ENCODE data around the gene MMP1. TPM values are rescaled to one million over a fixed set of nuclear protein-coding genes. Genes with fewer than 3 reads are reported as not detected.

MMP1 gene
- total RNA-seq, 1 donor from 2014 or later = 0.13 TPM

DNA sequence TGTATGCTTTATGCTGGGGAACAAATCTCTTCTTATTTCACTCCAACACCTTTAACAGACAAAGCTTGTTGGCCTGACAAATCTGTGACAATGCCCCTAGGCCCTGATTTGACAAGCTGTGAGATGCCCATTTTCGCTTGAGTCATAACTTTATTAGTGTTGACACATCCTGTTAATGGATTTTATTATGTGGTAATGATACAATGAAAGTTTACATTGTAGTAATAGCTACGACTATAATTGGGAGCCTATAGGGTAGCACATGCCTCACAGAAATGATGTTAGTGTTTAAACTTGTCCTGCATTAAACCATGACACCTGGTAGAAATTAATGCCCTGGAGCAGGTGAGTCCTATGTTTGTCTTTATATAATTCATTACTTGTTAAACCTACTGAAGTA lies 14.2 kb downstream of the MMP1 start:
- Mint-ChIP-seq H3K36me3 (no peaks in the 10 kb centered on the region), H3K9me3 (peaks cover 11% of the 10 kb centered on the region), H3K4me3 (no peak overlapping the region), H3K27me3 (ENCODE audit: low read depth) (no peaks in the 10 kb centered on the region), H3K27ac (no peak overlapping the region), H3K4me1 (peaks cover 28% of the 10 kb centered on the region)
- no peak for DNase-seq (ENCODE audit: low spot score in 2 of 2, unreplicated experiment in 2 of 2)
- TF ChIP-seq, protein P1, sequence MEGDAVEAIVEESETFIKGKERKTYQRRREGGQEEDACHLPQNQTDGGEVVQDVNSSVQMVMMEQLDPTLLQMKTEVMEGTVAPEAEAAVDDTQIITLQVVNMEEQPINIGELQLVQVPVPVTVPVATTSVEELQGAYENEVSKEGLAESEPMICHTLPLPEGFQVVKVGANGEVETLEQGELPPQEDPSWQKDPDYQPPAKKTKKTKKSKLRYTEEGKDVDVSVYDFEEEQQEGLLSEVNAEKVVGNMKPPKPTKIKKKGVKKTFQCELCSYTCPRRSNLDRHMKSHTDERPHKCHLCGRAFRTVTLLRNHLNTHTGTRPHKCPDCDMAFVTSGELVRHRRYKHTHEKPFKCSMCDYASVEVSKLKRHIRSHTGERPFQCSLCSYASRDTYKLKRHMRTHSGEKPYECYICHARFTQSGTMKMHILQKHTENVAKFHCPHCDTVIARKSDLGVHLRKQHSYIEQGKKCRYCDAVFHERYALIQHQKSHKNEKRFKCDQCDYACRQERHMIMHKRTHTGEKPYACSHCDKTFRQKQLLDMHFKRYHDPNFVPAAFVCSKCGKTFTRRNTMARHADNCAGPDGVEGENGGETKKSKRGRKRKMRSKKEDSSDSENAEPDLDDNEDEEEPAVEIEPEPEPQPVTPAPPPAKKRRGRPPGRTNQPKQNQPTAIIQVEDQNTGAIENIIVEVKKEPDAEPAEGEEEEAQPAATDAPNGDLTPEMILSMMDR (IDR thresholded peaks at IDR 0.05; ENCODE audit: unreplicated experiment) = no peak

DNA sequence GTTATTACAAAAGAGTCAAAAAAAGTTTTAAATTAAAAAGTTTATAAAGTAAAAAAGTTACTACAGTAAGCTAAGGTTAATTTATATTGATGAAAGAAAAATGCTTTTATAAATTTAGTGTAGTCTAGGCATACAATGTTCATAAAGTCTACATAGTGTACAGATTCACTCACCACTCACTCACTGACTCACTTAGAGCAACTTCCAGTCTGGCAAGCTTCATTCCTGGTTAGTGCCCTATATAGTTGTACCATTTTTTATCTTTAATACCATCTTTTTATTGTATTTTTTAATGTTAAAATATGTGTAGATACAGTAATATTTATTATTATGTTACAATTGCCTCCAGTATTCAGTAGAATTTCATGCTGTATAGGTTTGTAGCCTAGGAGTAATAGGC lies 14.9 kb downstream of the MMP1 start:
- Mint-ChIP-seq H3K9me3 (peaks cover 13% of the 10 kb centered on the region), H3K4me3 (no peak overlapping the region), H3K27ac (no peak overlapping the region), H3K4me1 (peaks cover 20% of the 10 kb centered on the region), H3K36me3 (no peaks in the 10 kb centered on the region), H3K27me3 (ENCODE audit: low read depth) (no peaks in the 10 kb centered on the region)
- DNase-seq (ENCODE audit: low spot score in 2 of 2, unreplicated experiment in 2 of 2) = no peak
- TF ChIP-seq, protein P1 (IDR thresholded peaks at IDR 0.05; ENCODE audit: unreplicated experiment) = no peak

DNA sequence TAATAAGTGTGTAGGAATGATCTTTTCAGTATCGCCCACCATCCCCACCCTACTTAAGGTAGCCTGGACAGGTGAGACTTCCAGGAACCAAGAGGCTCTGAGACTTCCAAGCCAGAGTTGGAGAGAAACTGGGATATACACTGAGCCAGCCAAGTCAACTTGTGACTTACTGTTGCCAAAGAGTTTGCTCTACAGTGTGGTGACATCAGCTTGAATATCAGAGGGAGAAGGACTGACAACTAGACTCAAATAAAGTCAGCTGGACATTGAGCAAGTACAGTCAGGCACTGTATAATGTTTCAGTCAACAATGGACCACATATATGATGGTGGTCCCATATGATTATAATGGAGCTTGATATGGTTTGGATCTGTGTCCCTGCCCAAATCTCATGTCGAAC lies 16.3 kb downstream of the MMP1 start:
- no peak for DNase-seq (ENCODE audit: low spot score in 2 of 2, unreplicated experiment in 2 of 2)
- peaks cover 13% of the 10 kb centered on the region for H3K9me3 Mint-ChIP-seq
- peaks cover 19% of the 10 kb centered on the region for H3K4me1 Mint-ChIP-seq
- no peaks in the 10 kb centered on the region for H3K36me3 Mint-ChIP-seq
- H3K4me3 Mint-ChIP-seq = no peak overlapping the region
- TF ChIP-seq, protein P1 (IDR thresholded peaks at IDR 0.05; ENCODE audit: unreplicated experiment) = no peak
- no peak overlapping the region for H3K27ac Mint-ChIP-seq
- H3K27me3 Mint-ChIP-seq (ENCODE audit: low read depth) = no peaks in the 10 kb centered on the region

DNA sequence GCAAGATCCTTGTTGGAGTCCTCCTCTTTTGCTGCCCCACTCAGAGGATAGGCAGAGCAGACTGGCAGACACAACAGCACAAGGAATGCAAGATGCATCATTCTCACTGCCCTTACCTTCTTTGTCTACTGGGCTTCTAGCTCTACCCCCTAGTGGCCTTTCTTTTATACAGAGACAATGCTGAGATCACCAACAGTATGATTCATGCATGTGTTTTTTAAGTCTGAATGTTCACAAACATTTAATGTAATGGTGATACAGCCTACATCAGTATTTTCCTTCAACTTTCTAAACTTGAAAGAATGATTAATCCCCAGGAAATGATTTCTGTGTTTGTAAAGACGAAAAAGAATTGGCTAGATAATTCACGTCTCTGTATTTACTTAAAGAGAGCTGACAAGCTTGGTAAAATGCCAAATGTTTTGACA lies 17.5 kb downstream of the MMP1 start, which contains the start of gene MMP10:
MMP10 (minus strand) TSS at position 138 of the 428 bp plus-strand sequence; CDS start at position 101, 37 bp downstream.
- DNase-seq (ENCODE audit: low spot score in 2 of 2, unreplicated experiment in 2 of 2) = no peak
- TF ChIP-seq, protein P1 (IDR thresholded peaks at IDR 0.05; ENCODE audit: unreplicated experiment) = no peak
- Mint-ChIP-seq H3K4me3 (no peak within 1 kb of the TSS), H3K9me3 (peaks cover 13% of the 10 kb centered on the region), H3K27me3 (ENCODE audit: low read depth) (no peaks in the 10 kb centered on the region), H3K27ac (no peak within 1 kb of the TSS), H3K4me1 (peaks cover 16% of the 10 kb centered on the region), H3K36me3 (no peaks in the 10 kb centered on the region)

DNA sequence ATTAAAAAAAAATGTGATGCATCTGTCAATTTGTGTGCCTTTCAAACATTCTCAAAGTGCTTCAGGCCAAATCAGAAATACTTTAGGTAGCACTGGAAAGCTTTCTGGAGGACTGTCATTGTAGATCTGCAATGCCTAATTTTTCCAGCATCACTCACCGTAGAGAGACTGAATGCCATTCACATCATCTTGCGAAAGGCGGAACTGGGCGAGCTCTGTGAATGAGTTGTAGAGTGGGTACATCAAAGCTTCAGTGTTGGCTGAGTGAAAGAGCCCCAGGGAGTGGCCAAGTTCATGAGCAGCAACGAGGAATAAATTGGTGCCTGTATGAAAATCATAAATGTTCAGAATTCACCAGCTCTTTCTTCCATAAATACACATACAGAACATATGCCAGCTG lies 21.5 kb downstream of the MMP1 start:
- DNase-seq (ENCODE audit: low spot score in 2 of 2, unreplicated experiment in 2 of 2) = no peak
- H3K4me3 Mint-ChIP-seq = no peak overlapping the region
- TF ChIP-seq, protein P1 (IDR thresholded peaks at IDR 0.05; ENCODE audit: unreplicated experiment) = no peak
- peaks cover 4% of the 10 kb centered on the region for H3K9me3 Mint-ChIP-seq
- peaks cover 19% of the 10 kb centered on the region for H3K4me1 Mint-ChIP-seq
- no peak overlapping the region for H3K27ac Mint-ChIP-seq
- H3K27me3 Mint-ChIP-seq (ENCODE audit: low read depth) = no peaks in the 10 kb centered on the region
- no peaks in the 10 kb centered on the region for H3K36me3 Mint-ChIP-seq

DNA sequence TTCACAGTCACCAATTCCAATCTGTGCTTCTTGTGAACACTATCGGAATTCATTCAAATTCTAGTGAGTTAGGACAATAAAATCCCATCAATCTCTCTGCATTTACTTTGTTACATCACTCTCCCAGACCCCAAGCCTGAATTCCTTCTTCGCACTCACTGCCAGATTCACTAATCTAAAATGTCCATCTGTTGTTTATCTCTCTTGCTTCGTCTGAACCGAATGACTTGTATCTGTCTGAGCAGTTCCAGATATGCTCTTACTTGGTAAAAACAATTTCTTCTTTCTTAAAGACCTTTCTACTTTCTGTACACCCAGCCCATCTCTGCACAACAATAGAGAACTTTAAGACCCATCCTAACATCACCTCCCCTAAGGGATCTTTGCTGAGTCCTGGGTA lies 24.6 kb downstream of the MMP1 start:
- H3K36me3 Mint-ChIP-seq = no peaks in the 10 kb centered on the region
- H3K4me3 Mint-ChIP-seq = no peak overlapping the region
- H3K9me3 Mint-ChIP-seq = no peaks in the 10 kb centered on the region
- TF ChIP-seq, protein P1 (IDR thresholded peaks at IDR 0.05; ENCODE audit: unreplicated experiment) = no peak
- no peaks in the 10 kb centered on the region for H3K27me3 Mint-ChIP-seq (ENCODE audit: low read depth)
- DNase-seq (ENCODE audit: low spot score in 2 of 2, unreplicated experiment in 2 of 2) = no peak
- peaks cover 10% of the 10 kb centered on the region for H3K4me1 Mint-ChIP-seq
- no peak overlapping the region for H3K27ac Mint-ChIP-seq

Measured in mesothelial cell of epicardium (in vitro differentiated cells).